Suprapubic skin (tissue), 4 donors: Measurements from ENCODE around the gene ANKRD13A.

ENCODE experiments used
- CTCF ChIP-seq, 2 donors: fragments of 200-600 bp in 1 of 2; fragments of 450-650 bp in 1 of 2; sonication (generic) in 1 of 2; IDR thresholded peaks; one replicate each; pipeline ENCODE4 v1.5.1; 2016 to 2019; ENCODE audit warnings: antibody characterized with exemption in 2 of 2, mild to moderate bottlenecking in 1 of 2, moderate library complexity in 1 of 2
- EP300 ChIP-seq: sonication (generic); formaldehyde crosslinking; IDR thresholded peaks from one replicate; pipeline ENCODE4 v1.6.1; 2017; ENCODE audit warnings: antibody characterized with exemption
- POLR2A ChIP-seq, 2 donors: fragments of 450-650 bp; IDR thresholded peaks; one replicate each; pipeline ENCODE4 v1.6.1; 2017; ENCODE audit warnings: antibody characterized with exemption in 2 of 2, mild to moderate bottlenecking in 2 of 2, moderate library complexity in 2 of 2
- POLR2AphosphoS5 ChIP-seq, 3 donors: sonication (generic); formaldehyde crosslinking; IDR thresholded peaks; one replicate each; pipeline ENCODE4 v1.6.1; 2017; ENCODE audit warnings: antibody characterized with exemption in 3 of 3

- TF ChIP-seq EP300: no peak
- no peak for TF ChIP-seq CTCF (IDR thresholded peaks at IDR 0.05)
- no peak for TF ChIP-seq POLR2A (IDR thresholded peaks at IDR 0.05)
- no peak for TF ChIP-seq POLR2AphosphoS5 (IDR thresholded peaks at IDR 0.05)
Measured at GRCh38 chr12:110074089-110074488, 74.9 kb downstream of the ANKRD13A start.
